ENCODE data around the gene FAM111A.

Gene FAM111A

DNA sequence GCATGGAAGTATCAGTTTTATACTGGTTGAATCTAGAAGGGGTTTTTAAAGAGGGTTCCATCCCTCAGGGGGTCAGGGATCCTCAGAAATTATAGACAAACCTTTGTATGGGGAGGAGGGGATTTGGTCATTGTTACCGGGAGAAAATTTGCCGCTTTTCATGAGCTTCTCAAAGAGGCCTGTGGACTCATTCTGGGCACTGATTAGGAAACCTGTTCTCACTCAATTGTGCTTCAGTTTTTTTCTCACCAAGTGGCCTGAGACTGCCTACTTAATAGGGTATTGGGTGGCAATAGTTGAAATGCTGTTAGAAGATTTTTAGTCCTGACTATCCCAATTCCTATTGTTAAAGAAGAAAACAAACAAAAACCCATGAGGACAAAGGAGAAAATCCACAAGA lies 56.1 kb downstream of the FAM111A start:
- Histone ChIP-seq H2AFZ (no peak overlapping the region), H3K36me3 (ENCODE audit: control insufficient read depth, insufficient read depth, low read length) (no peaks in the 10 kb centered on the region)

DNA sequence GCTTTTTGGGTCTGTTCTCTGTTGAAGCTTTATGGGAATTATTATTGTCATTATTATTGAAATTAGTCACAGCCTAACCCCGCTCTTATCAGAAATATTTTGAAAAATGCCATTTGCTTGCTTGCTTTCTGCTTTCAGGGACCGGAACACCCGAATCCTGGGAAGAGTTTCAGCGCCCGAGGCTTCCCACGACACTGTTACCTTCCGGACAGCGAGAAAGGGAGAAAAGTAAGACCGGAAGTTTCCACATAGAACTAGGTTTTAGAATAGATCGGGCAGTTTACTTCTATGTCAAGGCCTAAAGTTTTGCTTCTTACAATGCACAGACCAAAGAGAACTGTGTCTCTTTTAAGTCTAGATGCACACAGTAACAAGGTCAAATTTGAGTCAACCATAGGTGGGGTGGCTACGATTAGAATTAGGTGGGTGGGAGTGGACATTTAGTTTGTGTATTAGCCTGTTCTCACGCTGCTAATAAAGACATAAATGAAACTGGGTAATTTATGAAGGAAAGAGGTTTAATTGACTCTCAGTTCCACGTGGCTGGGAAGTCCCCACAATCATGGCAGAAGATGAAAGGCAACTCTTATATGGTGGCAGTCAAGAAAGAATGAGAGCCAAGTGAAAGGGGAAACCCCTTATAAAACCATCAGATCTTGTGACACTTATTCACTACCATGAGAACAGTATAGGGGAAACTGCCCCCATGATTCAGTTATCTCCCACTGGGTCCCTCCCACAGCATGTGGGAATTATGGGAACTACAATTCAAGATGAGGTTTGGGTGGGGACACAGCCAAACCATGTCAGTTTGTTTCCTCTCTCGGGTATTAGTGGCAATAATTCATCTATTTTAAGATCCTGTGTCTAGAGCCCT lies 57.1 kb downstream of the FAM111A start:
- H3K79me2 ChIP-seq, result no peaks in the 10 kb centered on the region
- no peak overlapping the region for H3K27ac ChIP-seq
- no peaks in the 10 kb centered on the region for H3K4me1 ChIP-seq
- H3K9ac ChIP-seq, result no peak overlapping the region
- no peak overlapping the region for H2AFZ ChIP-seq
- H3K36me3 ChIP-seq (ENCODE audit: control insufficient read depth, insufficient read depth, low read length), result no peaks in the 10 kb centered on the region
- H3K4me3 ChIP-seq (ENCODE audit: low read depth, low read length), result no peak overlapping the region
- TF ChIP-seq, protein P1, sequence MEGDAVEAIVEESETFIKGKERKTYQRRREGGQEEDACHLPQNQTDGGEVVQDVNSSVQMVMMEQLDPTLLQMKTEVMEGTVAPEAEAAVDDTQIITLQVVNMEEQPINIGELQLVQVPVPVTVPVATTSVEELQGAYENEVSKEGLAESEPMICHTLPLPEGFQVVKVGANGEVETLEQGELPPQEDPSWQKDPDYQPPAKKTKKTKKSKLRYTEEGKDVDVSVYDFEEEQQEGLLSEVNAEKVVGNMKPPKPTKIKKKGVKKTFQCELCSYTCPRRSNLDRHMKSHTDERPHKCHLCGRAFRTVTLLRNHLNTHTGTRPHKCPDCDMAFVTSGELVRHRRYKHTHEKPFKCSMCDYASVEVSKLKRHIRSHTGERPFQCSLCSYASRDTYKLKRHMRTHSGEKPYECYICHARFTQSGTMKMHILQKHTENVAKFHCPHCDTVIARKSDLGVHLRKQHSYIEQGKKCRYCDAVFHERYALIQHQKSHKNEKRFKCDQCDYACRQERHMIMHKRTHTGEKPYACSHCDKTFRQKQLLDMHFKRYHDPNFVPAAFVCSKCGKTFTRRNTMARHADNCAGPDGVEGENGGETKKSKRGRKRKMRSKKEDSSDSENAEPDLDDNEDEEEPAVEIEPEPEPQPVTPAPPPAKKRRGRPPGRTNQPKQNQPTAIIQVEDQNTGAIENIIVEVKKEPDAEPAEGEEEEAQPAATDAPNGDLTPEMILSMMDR (IDR thresholded peaks at IDR 0.05), result no peak
- no peaks in the 10 kb centered on the region for H3K9me3 ChIP-seq (ENCODE audit: control insufficient read depth, low read length)
- no peak overlapping the region for H3K4me2 ChIP-seq (ENCODE audit: low read length)
- no peaks in the 10 kb centered on the region for H3K27me3 ChIP-seq (ENCODE audit: control insufficient read depth, insufficient read depth, low read length)

More for the DNA sequence above, 56.1 kb downstream of the FAM111A start:
- H3K27ac ChIP-seq, result no peak overlapping the region
- H3K27me3 ChIP-seq (ENCODE audit: control insufficient read depth, insufficient read depth, low read length), result no peaks in the 10 kb centered on the region
- TF ChIP-seq, protein P1 (IDR thresholded peaks at IDR 0.05), result no peak
- H3K9ac ChIP-seq, result no peak overlapping the region
- no peak overlapping the region for H3K4me3 ChIP-seq (ENCODE audit: low read depth, low read length)
- H3K9me3 ChIP-seq (ENCODE audit: control insufficient read depth, low read length), result no peaks in the 10 kb centered on the region
- H3K79me2 ChIP-seq, result no peaks in the 10 kb centered on the region
- H3K4me2 ChIP-seq (ENCODE audit: low read length), result no peak overlapping the region
- H3K4me1 ChIP-seq, result no peaks in the 10 kb centered on the region

DNA sequence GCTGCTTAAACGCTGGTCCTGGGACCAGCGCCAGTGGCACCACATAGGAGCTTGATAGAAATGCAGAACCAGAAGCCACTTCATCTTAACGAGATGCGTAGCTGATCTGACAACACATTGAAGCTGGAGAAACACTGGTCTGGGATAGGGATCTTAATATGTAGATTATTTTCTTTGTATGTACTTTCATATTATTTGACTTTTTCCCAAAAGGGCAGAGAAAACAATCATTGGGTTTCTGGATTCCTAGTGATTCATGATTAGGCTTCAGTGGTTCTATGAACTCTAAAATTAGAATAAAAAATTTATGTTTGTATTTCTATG lies 57.7 kb downstream of the FAM111A start:
- TF ChIP-seq, protein P1 (IDR thresholded peaks at IDR 0.05), result no peak
- no peak overlapping the region for H3K27ac ChIP-seq
- no peak overlapping the region for H3K9ac ChIP-seq
- H3K4me1 ChIP-seq, result no peaks in the 10 kb centered on the region
- no peak overlapping the region for H3K4me2 ChIP-seq (ENCODE audit: low read length)
- H3K79me2 ChIP-seq, result no peaks in the 10 kb centered on the region
- no peak overlapping the region for H2AFZ ChIP-seq
- no peak overlapping the region for H3K4me3 ChIP-seq (ENCODE audit: low read depth, low read length)
- H3K36me3 ChIP-seq (ENCODE audit: control insufficient read depth, insufficient read depth, low read length), result no peaks in the 10 kb centered on the region
- H3K9me3 ChIP-seq (ENCODE audit: control insufficient read depth, low read length), result no peaks in the 10 kb centered on the region
- H3K27me3 ChIP-seq (ENCODE audit: control insufficient read depth, insufficient read depth, low read length), result no peaks in the 10 kb centered on the region

DNA sequence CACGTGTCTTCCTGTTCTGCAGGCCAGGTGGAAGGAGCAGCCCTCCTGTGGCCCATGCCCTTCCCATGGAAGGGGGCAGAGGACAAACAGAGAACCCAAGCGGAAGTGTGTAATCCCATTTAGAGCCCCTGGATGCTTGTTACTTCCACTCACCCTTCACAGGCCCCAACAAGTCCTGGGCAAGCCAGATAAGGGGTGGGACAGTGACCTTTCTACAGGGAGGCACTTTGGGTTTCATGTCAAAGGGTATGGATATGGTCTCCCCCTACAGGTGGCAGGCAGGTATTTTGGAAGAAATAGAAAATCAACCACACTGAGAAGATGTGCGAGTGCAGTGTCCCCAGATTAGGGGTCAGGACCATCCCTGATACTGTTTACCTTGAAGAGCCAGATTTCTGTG lies 58.7 kb downstream of the FAM111A start:
- Histone ChIP-seq H3K79me2 (no peaks in the 10 kb centered on the region), H2AFZ (no peak overlapping the region), H3K27ac (no peak overlapping the region), H3K9ac (no peak overlapping the region), H3K4me3 (ENCODE audit: low read depth, low read length) (no peak overlapping the region), H3K9me3 (ENCODE audit: control insufficient read depth, low read length) (no peaks in the 10 kb centered on the region), H3K36me3 (ENCODE audit: control insufficient read depth, insufficient read depth, low read length) (no peaks in the 10 kb centered on the region), H3K4me2 (ENCODE audit: low read length) (no peak overlapping the region), H3K27me3 (ENCODE audit: control insufficient read depth, insufficient read depth, low read length) (no peaks in the 10 kb centered on the region), H3K4me1 (no peaks in the 10 kb centered on the region)
- TF ChIP-seq, protein P1 (IDR thresholded peaks at IDR 0.05), result no peak

Measured in parathyroid adenoma (tissue), 2 donors.